K562 (cell line): Measurements from ENCODE around the gene IFNA17. TPM values are rescaled to one million over a fixed set of nuclear protein-coding genes. Genes with fewer than 3 reads are reported as not detected.
"Not testable (repeated sequence)": the region's sequence is repeated elsewhere in the genome, so short reads cannot be mapped to it uniquely, and the experiment has no call there.

Source experiments
- ATAC-seq: fragments of 200-7000 bp; cut with Tn5 transposase; 3 replicates; pipeline ENCODE4 v1.9.1; 2020; ENCODE audit warnings: moderate library complexity
- BruUV-seq: library from RNA; stranded (reverse); fragments of 400-500 nt; replicated peaks from 2 replicates; lab custom pipeline; 2021; lab: Mats Ljungman, UMichigan
- CTCF ChIA-PET: fragments of 300-600 bp; formaldehyde crosslinking; extraction: SDS; loops from one replicate; lab custom pipeline; 2021; ENCODE audit warnings: low intra/inter-chr PET ratio; lab: Yijun Ruan, JAX
- POLR2A ChIA-PET: fragments of 300-600, 350-650 bp; sonication (Branson Sonifier 250); formaldehyde crosslinking; extraction: SDS; loops from one replicate; lab custom pipeline; 2021; ENCODE audit warnings: antibody characterized with exemption, inconsistent platforms; lab: Yijun Ruan, JAX
- DNase-seq, 4 experiments: peaks; one replicate each; pipeline versions ENCODE4 v3.0.0 to v3.0.0-alpha.2; 2011 to 2018; ENCODE audit warnings: low spot score in 3 of 4, mixed read lengths in 3 of 4; ENCODE audit errors: extremely low read depth in 1 of 4
- FAIRE-seq: peaks from 2 replicates; lab custom pipeline; 2011; peaks lifted over from hg19 to GRCh38; lab: Jason Lieb, UNC
- H2AFZ ChIP-seq: 2 replicates; pipeline ENCODE4 v1.6.0; 2011; ENCODE audit warnings: low read depth, low read length, control low read depth, inconsistent platforms
- H3K27ac ChIP-seq: fragments of 200-600 bp; 3 replicates; pipeline ENCODE4 v1.8.0; 2011; ENCODE audit warnings: low read depth, mild to moderate bottlenecking, control low read depth, inconsistent platforms, low read length, moderate library complexity, mixed read lengths; ENCODE audit errors: extremely low read depth
- H3K27me3 ChIP-seq, 2 experiments: fragments of 300-600 bp in 1 of 2; 2 replicates in 1 of 2; 3 replicates in 1 of 2; pipeline versions ENCODE4 v1.6.0 to v1.8.0; 2011; ENCODE audit warnings: inconsistent platforms in 2 of 2, low read length in 2 of 2, mild to moderate bottlenecking in 1 of 2, mixed read lengths in 1 of 2, moderate library complexity in 1 of 2; ENCODE audit not compliant: control insufficient read depth in 2 of 2, insufficient read depth in 2 of 2
- H3K36me3 ChIP-seq: fragments of 300-600 bp; 3 replicates; pipeline ENCODE4 v1.8.0; 2011; ENCODE audit warnings: mild to moderate bottlenecking, low read length, inconsistent platforms; ENCODE audit not compliant: control insufficient read depth, insufficient read depth
- H3K4me1 ChIP-seq, 2 experiments: fragments of 200-600 bp in 1 of 2; replicated peaks in 1 of 2; 2 replicates in 1 of 2; 3 replicates in 1 of 2; pipeline versions ENCODE4 v1.5.1 to v1.8.0; 2011; ENCODE audit warnings: inconsistent platforms in 2 of 2, low read length in 2 of 2, mild to moderate bottlenecking in 1 of 2, mixed read lengths in 1 of 2, moderate library complexity in 1 of 2; ENCODE audit not compliant: control insufficient read depth in 2 of 2, insufficient read depth in 2 of 2
- H3K4me2 ChIP-seq: 2 replicates; pipeline ENCODE4 v1.6.1; 2011; ENCODE audit warnings: low read length, control low read depth, inconsistent platforms, mixed read lengths; ENCODE audit not compliant: insufficient read depth
- H3K4me3 ChIP-seq: fragments of 200-600 bp; sonication (generic), shearing (Covaris generic); 2 replicates; pipeline ENCODE4 v1.5.1; 2016; ENCODE audit warnings: control low read depth, inconsistent platforms
- H3K79me2 ChIP-seq: fragments of 200-600 bp; 3 replicates; pipeline ENCODE4 v1.8.0; 2011; ENCODE audit warnings: low read length, inconsistent platforms; ENCODE audit not compliant: control insufficient read depth, insufficient read depth
- H3K9ac ChIP-seq, 2 experiments: 2 replicates each; pipeline versions ENCODE4 v1.6.0 to v1.6.1; 2011; ENCODE audit warnings: low read depth in 2 of 2, low read length in 2 of 2, control low read depth in 1 of 2, inconsistent platforms in 1 of 2, mild to moderate bottlenecking in 1 of 2, mixed read lengths in 1 of 2; ENCODE audit not compliant: insufficient read depth in 1 of 2
- H3K9me1 ChIP-seq: one replicate; pipeline ENCODE4 v1.6.0; 2011; ENCODE audit warnings: inconsistent platforms, mild to moderate bottlenecking, low read length, moderate library complexity; ENCODE audit not compliant: control insufficient read depth, insufficient read depth
- H3K9me3 ChIP-seq: replicated peaks from 2 replicates; pipeline ENCODE4 v1.5.1; 2011; ENCODE audit warnings: low read depth, low read length, inconsistent platforms; ENCODE audit not compliant: control insufficient read depth, insufficient read depth
- H4K20me1 ChIP-seq: replicated peaks from 2 replicates; pipeline ENCODE4 v1.6.1; 2011; ENCODE audit warnings: low read length, inconsistent platforms, mixed read lengths; ENCODE audit not compliant: control insufficient read depth, insufficient read depth
- WGBS: fragments of 100-300 bp; shearing (Covaris generic); methylation state at CpG from one replicate; pipeline ENCODE4 v1.1.6; 2016; ENCODE audit warnings: low coverage, mixed read lengths; ENCODE audit not compliant: insufficient coverage; ENCODE audit errors: missing lambda C conversion rate; 5-methylcytosine and 5-hydroxymethylcytosine counted together
- in situ Hi-C: fragments of 300-500 bp; cut with MboI; formaldehyde crosslinking; loops from 4 replicates; pipeline ENCODE4 v1.15.0; 2018; ENCODE audit warnings: inconsistent platforms, mixed read lengths
- intact Hi-C: fragments of 100-400 bp; cut with micrococcal nuclease; formaldehyde crosslinking; loops from 2 replicates; pipeline ENCODE4 v1.14.2; 2022
- polyA plus RNA-seq, 8 experiments: library from polyadenylated mRNA; depleted of rRNA in 4 of 8; stranded (reverse) in 5 of 8; unstranded in 3 of 8; fragments of >200 nt; fragmentation: Nextera tagmentation in 2 of 8; fragmentation: Illumina TruSeq in 1 of 8; extraction: Ambion mirVana in 2 of 8; extraction: Trizol in 1 of 8; gene quantifications; 2 replicates each; pipeline versions ENCODE4 v1.2.1 to v1.2.3, GENCODE V29; 2011 to 2014; ENCODE audit warnings: inconsistent platforms in 1 of 8, missing spikeins in 1 of 8
- total RNA-seq, 7 experiments: library from RNA; depleted of rRNA in 6 of 7; stranded (reverse); fragments of >200 nt in 6 of 7; fragmentation: Illumina TruSeq in 2 of 7; extraction: Trizol in 2 of 7; gene quantifications; 2 replicates each; pipeline versions ENCODE4 v1.2.1 to v1.2.3, GENCODE V29; 2011 to 2021; ENCODE audit warnings: low replicate concordance in 1 of 7

Gene IFNA17
- total and polyA plus RNA-seq, 9 of the 15 experiments (the other 6 are each of a cell fraction or from before 2014, with no cell fraction given): not detected

DNA sequence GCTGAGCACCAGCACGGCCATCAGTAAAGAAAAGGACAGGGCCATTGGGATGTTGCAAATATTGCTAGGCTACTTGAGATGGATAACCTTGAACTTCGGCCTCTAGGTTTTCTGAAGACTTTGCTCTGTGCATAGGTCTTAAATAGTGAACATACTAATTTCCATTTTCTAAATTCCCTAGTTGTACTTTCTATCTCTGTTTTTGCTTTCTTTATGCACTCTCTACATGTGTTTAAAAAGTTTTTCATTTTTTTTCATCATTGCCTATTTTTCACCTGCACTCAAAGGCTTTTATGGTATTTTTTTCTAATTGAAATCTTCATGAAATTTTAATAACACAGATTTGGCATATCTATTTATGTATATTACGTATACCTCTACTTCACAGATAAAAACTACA is 40.5 kb downstream of the IFNA17 start, which contains the start of gene IFNA4:
Gene IFNA4, minus strand, starts transcription at position 101 of the 400 bp plus-strand sequence. Its CDS starts 56 bp downstream, at position 45.
- POLR2A ChIA-PET, BruUV-seq, H4K20me1 ChIP-seq, H3K36me3 ChIP-seq, H3K27me3 ChIP-seq, intact Hi-C loops, H3K9ac ChIP-seq, FAIRE-seq, DNase-seq, in situ Hi-C loops, H3K9me1 ChIP-seq, CTCF ChIA-PET, H3K4me3 ChIP-seq, H3K79me2 ChIP-seq, H2AFZ ChIP-seq, ATAC-seq, H3K27ac ChIP-seq, H3K4me1 ChIP-seq, H3K4me2 ChIP-seq, H3K9me3 ChIP-seq: not testable (repeated sequence)
- no CpG with 5 or more reads among the region's 3 CpGs for WGBS

DNA sequence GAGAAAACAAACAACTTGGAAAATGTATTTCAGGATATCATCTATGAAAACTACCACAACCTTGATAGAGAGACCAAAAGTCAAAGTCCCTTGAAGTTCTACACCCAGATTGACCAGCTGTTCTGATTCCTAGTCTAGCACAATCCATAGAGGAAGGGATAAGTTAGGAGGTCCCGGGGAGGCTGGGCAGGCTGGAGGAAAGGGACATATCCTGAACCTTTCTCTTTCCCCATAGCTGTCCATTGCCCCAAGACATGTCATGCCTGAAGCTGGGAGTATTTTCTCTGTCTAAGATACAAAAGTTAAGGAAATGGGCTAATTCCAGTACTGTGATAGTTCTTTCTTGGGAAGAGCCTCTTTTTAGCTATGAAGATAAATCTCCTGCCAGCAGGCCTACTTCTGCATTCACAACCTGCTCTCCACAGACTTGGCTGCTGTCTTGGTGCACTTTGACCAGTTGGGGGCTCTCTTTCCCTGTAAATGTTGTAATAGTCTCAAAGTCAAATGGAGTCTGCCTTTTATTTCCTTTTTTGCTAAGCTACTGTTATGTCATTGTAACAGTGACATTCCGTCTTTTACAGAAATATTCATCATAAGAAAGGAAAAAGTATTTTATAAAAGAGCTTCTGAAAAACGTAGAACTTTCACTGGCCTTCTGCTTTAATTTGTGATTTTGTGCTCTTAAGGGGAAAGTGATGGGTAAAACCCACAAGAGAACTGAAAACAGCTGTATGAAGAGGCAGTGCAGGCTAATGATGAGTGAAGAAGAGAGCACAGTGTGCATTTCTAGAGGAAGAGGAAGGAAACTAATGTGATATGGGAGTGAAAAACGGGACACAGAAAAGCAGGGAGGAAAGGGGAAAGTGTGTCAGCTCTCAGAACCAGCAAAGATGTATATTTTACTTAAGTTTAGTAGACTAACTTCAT is 44.9 kb downstream of the IFNA17 start:
- POLR2A ChIA-PET, H3K9me3 ChIP-seq, H2AFZ ChIP-seq, CTCF ChIA-PET, in situ Hi-C loops, H3K36me3 ChIP-seq, DNase-seq, ATAC-seq, H3K4me2 ChIP-seq, BruUV-seq, H3K4me3 ChIP-seq, H4K20me1 ChIP-seq, H3K27me3 ChIP-seq, intact Hi-C loops, H3K4me1 ChIP-seq, H3K27ac ChIP-seq, H3K79me2 ChIP-seq, FAIRE-seq, H3K9ac ChIP-seq, H3K9me1 ChIP-seq: not testable (repeated sequence)
- WGBS: no CpG with 5 or more reads among the region's 4 CpGs

Other genes starting within 250 kb of the IFNA17 start
Only the 7 nearest of the 16 such genes appear.
- gene IFNA21, start 61.6 kb downstream of the IFNA17 start, total RNA-seq (2014; rRNA removed): not detected in 2 replicates
- gene IFNA21, start 61.6 kb downstream of the IFNA17 start, total RNA-seq (2014; rRNA removed; fragmentation: Illumina TruSeq; extraction: Trizol): not detected in 2 replicates
- gene IFNA21, start 61.6 kb downstream of the IFNA17 start, total RNA-seq (2015; rRNA removed; fragmentation: Illumina TruSeq; extraction: Trizol): not detected in 2 replicates
- not detected in 2 replicates for gene IFNA21, start 61.6 kb downstream of the IFNA17 start, total RNA-seq (2021)
- not detected in 2 replicates for gene IFNA21, start 61.6 kb downstream of the IFNA17 start, polyA plus RNA-seq (2011; rRNA removed)
- gene IFNA21, start 61.6 kb downstream of the IFNA17 start, polyA plus RNA-seq (2014; fragmentation: Illumina TruSeq; extraction: Trizol): not detected in 2 replicates
- not detected for gene IFNA21, start 61.6 kb downstream of the IFNA17 start, polyA plus RNA-seq (2014; fragmentation: Nextera tagmentation; extraction: Ambion mirVana)
- gene IFNA21, start 61.6 kb downstream of the IFNA17 start, polyA plus RNA-seq (2014; rRNA removed): not detected in 2 replicates
- gene IFNA4, start 40.6 kb downstream of the IFNA17 start, total RNA-seq (2014; rRNA removed): not detected in 2 replicates
- gene IFNA4, start 40.6 kb downstream of the IFNA17 start, total RNA-seq (2014; rRNA removed; fragmentation: Illumina TruSeq; extraction: Trizol): not detected in 2 replicates
- gene IFNA4, start 40.6 kb downstream of the IFNA17 start, total RNA-seq (2015; rRNA removed; fragmentation: Illumina TruSeq; extraction: Trizol): not detected in 2 replicates
- not detected in 2 replicates for gene IFNA4, start 40.6 kb downstream of the IFNA17 start, total RNA-seq (2021)
- not detected in 2 replicates for gene IFNA4, start 40.6 kb downstream of the IFNA17 start, polyA plus RNA-seq (2011; rRNA removed)
- gene IFNA4, start 40.6 kb downstream of the IFNA17 start, polyA plus RNA-seq (2014; fragmentation: Illumina TruSeq; extraction: Trizol): not detected in 2 replicates
- gene IFNA4, start 40.6 kb downstream of the IFNA17 start, polyA plus RNA-seq (2014; fragmentation: Nextera tagmentation; extraction: Ambion mirVana): not detected
- gene IFNA4, start 40.6 kb downstream of the IFNA17 start, polyA plus RNA-seq (2014; rRNA removed): not detected in 2 replicates
- not detected in 2 replicates for gene IFNA7, start 26.0 kb downstream of the IFNA17 start, total RNA-seq (2014; rRNA removed)
- gene IFNA7, start 26.0 kb downstream of the IFNA17 start, total RNA-seq (2014; rRNA removed; fragmentation: Illumina TruSeq; extraction: Trizol): not detected in 2 replicates
- not detected in 2 replicates for gene IFNA7, start 26.0 kb downstream of the IFNA17 start, total RNA-seq (2015; rRNA removed; fragmentation: Illumina TruSeq; extraction: Trizol)
- gene IFNA7, start 26.0 kb downstream of the IFNA17 start, total RNA-seq (2021): not detected in 2 replicates
- not detected in 2 replicates for gene IFNA7, start 26.0 kb downstream of the IFNA17 start, polyA plus RNA-seq (2011; rRNA removed)
- gene IFNA7, start 26.0 kb downstream of the IFNA17 start, polyA plus RNA-seq (2014; fragmentation: Illumina TruSeq; extraction: Trizol): not detected in 2 replicates
- gene IFNA7, start 26.0 kb downstream of the IFNA17 start, polyA plus RNA-seq (2014; fragmentation: Nextera tagmentation; extraction: Ambion mirVana): not detected
- not detected in 2 replicates for gene IFNA7, start 26.0 kb downstream of the IFNA17 start, polyA plus RNA-seq (2014; rRNA removed)
- gene IFNA10, start 21.1 kb downstream of the IFNA17 start, total RNA-seq (2014; rRNA removed): not detected in 2 replicates
- gene IFNA10, start 21.1 kb downstream of the IFNA17 start, total RNA-seq (2014; rRNA removed; fragmentation: Illumina TruSeq; extraction: Trizol): not detected in 2 replicates
- not detected in 2 replicates for gene IFNA10, start 21.1 kb downstream of the IFNA17 start, total RNA-seq (2015; rRNA removed; fragmentation: Illumina TruSeq; extraction: Trizol)
- gene IFNA10, start 21.1 kb downstream of the IFNA17 start, total RNA-seq (2021): not detected in 2 replicates
- gene IFNA10, start 21.1 kb downstream of the IFNA17 start, polyA plus RNA-seq (2011; rRNA removed): not detected in 2 replicates
- gene IFNA10, start 21.1 kb downstream of the IFNA17 start, polyA plus RNA-seq (2014; fragmentation: Illumina TruSeq; extraction: Trizol): not detected in 2 replicates
- not detected for gene IFNA10, start 21.1 kb downstream of the IFNA17 start, polyA plus RNA-seq (2014; fragmentation: Nextera tagmentation; extraction: Ambion mirVana)
- not detected in 2 replicates for gene IFNA10, start 21.1 kb downstream of the IFNA17 start, polyA plus RNA-seq (2014; rRNA removed)
- not detected in 2 replicates for gene IFNA16, start 10.9 kb downstream of the IFNA17 start, total RNA-seq (2014; rRNA removed)
- not detected in 2 replicates for gene IFNA16, start 10.9 kb downstream of the IFNA17 start, total RNA-seq (2014; rRNA removed; fragmentation: Illumina TruSeq; extraction: Trizol)
- not detected in 2 replicates for gene IFNA16, start 10.9 kb downstream of the IFNA17 start, total RNA-seq (2015; rRNA removed; fragmentation: Illumina TruSeq; extraction: Trizol)
- not detected in 2 replicates for gene IFNA16, start 10.9 kb downstream of the IFNA17 start, total RNA-seq (2021)
- gene IFNA16, start 10.9 kb downstream of the IFNA17 start, polyA plus RNA-seq (2011; rRNA removed): not detected in 2 replicates
- gene IFNA16, start 10.9 kb downstream of the IFNA17 start, polyA plus RNA-seq (2014; fragmentation: Illumina TruSeq; extraction: Trizol): not detected in 2 replicates
- gene IFNA16, start 10.9 kb downstream of the IFNA17 start, polyA plus RNA-seq (2014; fragmentation: Nextera tagmentation; extraction: Ambion mirVana): not detected
- not detected in 2 replicates for gene IFNA16, start 10.9 kb downstream of the IFNA17 start, polyA plus RNA-seq (2014; rRNA removed)
- gene IFNA14, start 11.8 kb upstream of the IFNA17 start, total RNA-seq (2014; rRNA removed): not detected in 2 replicates
- gene IFNA14, start 11.8 kb upstream of the IFNA17 start, total RNA-seq (2014; rRNA removed; fragmentation: Illumina TruSeq; extraction: Trizol): not detected in 2 replicates
- not detected in 2 replicates for gene IFNA14, start 11.8 kb upstream of the IFNA17 start, total RNA-seq (2015; rRNA removed; fragmentation: Illumina TruSeq; extraction: Trizol)
- gene IFNA14, start 11.8 kb upstream of the IFNA17 start, total RNA-seq (2021): not detected in 2 replicates
- gene IFNA14, start 11.8 kb upstream of the IFNA17 start, polyA plus RNA-seq (2011; rRNA removed): not detected in 2 replicates
- gene IFNA14, start 11.8 kb upstream of the IFNA17 start, polyA plus RNA-seq (2014; fragmentation: Illumina TruSeq; extraction: Trizol): not detected in 2 replicates
- gene IFNA14, start 11.8 kb upstream of the IFNA17 start, polyA plus RNA-seq (2014; fragmentation: Nextera tagmentation; extraction: Ambion mirVana): not detected
- gene IFNA14, start 11.8 kb upstream of the IFNA17 start, polyA plus RNA-seq (2014; rRNA removed): not detected in 2 replicates
- not detected in 2 replicates for gene IFNA5, start 77.1 kb upstream of the IFNA17 start, total RNA-seq (2014; rRNA removed)
- not detected in 2 replicates for gene IFNA5, start 77.1 kb upstream of the IFNA17 start, total RNA-seq (2014; rRNA removed; fragmentation: Illumina TruSeq; extraction: Trizol)
- not detected in 2 replicates for gene IFNA5, start 77.1 kb upstream of the IFNA17 start, total RNA-seq (2015; rRNA removed; fragmentation: Illumina TruSeq; extraction: Trizol)
- not detected in 2 replicates for gene IFNA5, start 77.1 kb upstream of the IFNA17 start, total RNA-seq (2021)
- gene IFNA5, start 77.1 kb upstream of the IFNA17 start, polyA plus RNA-seq (2011; rRNA removed): not detected in 2 replicates
- gene IFNA5, start 77.1 kb upstream of the IFNA17 start, polyA plus RNA-seq (2014; fragmentation: Illumina TruSeq; extraction: Trizol): not detected in 2 replicates
- not detected for gene IFNA5, start 77.1 kb upstream of the IFNA17 start, polyA plus RNA-seq (2014; fragmentation: Nextera tagmentation; extraction: Ambion mirVana)
- not detected in 2 replicates for gene IFNA5, start 77.1 kb upstream of the IFNA17 start, polyA plus RNA-seq (2014; rRNA removed)